ENCODE results near the gene AUTS2. TPM values are rescaled to one million over a fixed set of nuclear protein-coding genes. Genes with fewer than 3 reads are reported as not detected.
A peak's percentile ranks its signal among the peaks of the same experiment; 100 is the strongest.

Gene AUTS2
- polyA plus RNA-seq, 1 donor from 2014 or later = 97.3 TPM

- H3K9ac ChIP-seq (ENCODE audit: low read length) = no peak overlapping the region
- TF ChIP-seq SMC3 (conservative IDR thresholded peaks at IDR 0.05; ENCODE audit: poor library complexity) (no peak), CTCF (IDR thresholded peaks at IDR 0.05; ENCODE audit: poor library complexity, severe bottlenecking) (no peak), RAD21 (conservative IDR thresholded peaks at IDR 0.05) (no peak), REST (IDR thresholded peaks at IDR 0.05; ENCODE audit: borderline replicate concordance) (no peak), POLR2AphosphoS5 (IDR thresholded peaks at IDR 0.05) (no peak), EP300 (conservative IDR thresholded peaks at IDR 0.05; ENCODE audit: poor library complexity, severe bottlenecking) (no peak), EZH2 (IDR thresholded peaks at IDR 0.05; ENCODE audit: borderline replicate concordance, insufficient read depth, low read length, poor library complexity, severe bottlenecking) (no peak), TAF1 (IDR thresholded peaks at IDR 0.05; ENCODE audit: low read depth) (no peak), MXI1 (conservative IDR thresholded peaks at IDR 0.05; ENCODE audit: poor library complexity, severe bottlenecking) (no peak)
- no peaks in the 10 kb centered on the region for H3K27me3 ChIP-seq (ENCODE audit: insufficient read depth, low read depth, low read length)
- no peaks in the 10 kb centered on the region for H3K79me2 ChIP-seq (replicated peaks; ENCODE audit: insufficient read depth, low read length)
- no peaks in the 10 kb centered on the region for H3K9me3 ChIP-seq (ENCODE audit: low read length)
- H3K36me3 ChIP-seq (ENCODE audit: insufficient read depth, low read length) = no peaks in the 10 kb centered on the region
- no peak overlapping the region for H2AFZ ChIP-seq (ENCODE audit: low read depth, low read length)
- peak overlapping the region; percentile 56 for H3K27ac ChIP-seq (ENCODE audit: low read length)
- no peaks in the 10 kb centered on the region for H4K20me1 ChIP-seq (ENCODE audit: insufficient read depth)
- peak overlapping the region; percentile 9 for H3K4me3 ChIP-seq (ENCODE audit: low read length)
- H3K9me2 ChIP-seq (ENCODE audit: insufficient read depth, low read length) = no peaks in the 10 kb centered on the region
- peaks cover 8% of the 10 kb centered on the region for H3F3A ChIP-seq (ENCODE audit: insufficient read depth, low read length, poor library complexity, severe bottlenecking)
- no peak overlapping the region for H3K4me2 ChIP-seq (ENCODE audit: low read length)
Observed at GRCh38 chr7:70568674-70569334, 970.5 kb downstream of the AUTS2 start.

- TF ChIP-seq MXI1 (conservative IDR thresholded peaks at IDR 0.05; ENCODE audit: poor library complexity, severe bottlenecking) = peak; percentile 31
- TF ChIP-seq CTCF (IDR thresholded peaks at IDR 0.05; ENCODE audit: poor library complexity, severe bottlenecking) = no peak
- TF ChIP-seq EP300 (conservative IDR thresholded peaks at IDR 0.05; ENCODE audit: poor library complexity, severe bottlenecking) = peak; percentile 71
- no peak for TF ChIP-seq TAF1 (IDR thresholded peaks at IDR 0.05; ENCODE audit: low read depth)
- TF ChIP-seq SMC3 (conservative IDR thresholded peaks at IDR 0.05; ENCODE audit: poor library complexity) = no peak
- TF ChIP-seq EZH2 (IDR thresholded peaks at IDR 0.05; ENCODE audit: borderline replicate concordance, insufficient read depth, low read length, poor library complexity, severe bottlenecking) = no peak
- peak; percentile 69 for TF ChIP-seq POLR2AphosphoS5 (IDR thresholded peaks at IDR 0.05)
- no peak for TF ChIP-seq REST (IDR thresholded peaks at IDR 0.05; ENCODE audit: borderline replicate concordance)
- H3K79me2 ChIP-seq (replicated peaks; ENCODE audit: insufficient read depth, low read length) = no peaks in the 10 kb centered on the region
- no peaks in the 10 kb centered on the region for H3K36me3 ChIP-seq (ENCODE audit: insufficient read depth, low read length)
- no peaks in the 10 kb centered on the region for H3K9me3 ChIP-seq (ENCODE audit: low read length)
- no peaks in the 10 kb centered on the region for H3K9me2 ChIP-seq (ENCODE audit: insufficient read depth, low read length)
- H2AFZ ChIP-seq (ENCODE audit: low read depth, low read length) = no peak overlapping the region
- H3K4me2 ChIP-seq (ENCODE audit: low read length) = peak overlapping the region; percentile 10
- no peaks in the 10 kb centered on the region for H4K20me1 ChIP-seq (ENCODE audit: insufficient read depth)
- peak overlapping the region; percentile 9 for H3K4me3 ChIP-seq (ENCODE audit: low read length)
- no peaks in the 10 kb centered on the region for H3K27me3 ChIP-seq (ENCODE audit: insufficient read depth, low read depth, low read length)
- H3F3A ChIP-seq (ENCODE audit: insufficient read depth, low read length, poor library complexity, severe bottlenecking) = peaks cover 13% of the 10 kb centered on the region
- H3K27ac ChIP-seq (ENCODE audit: low read length) = peak overlapping the region; percentile 56
- H3K9ac ChIP-seq (ENCODE audit: low read length) = no peak overlapping the region
Observed at GRCh38 chr7:70569335-70569819, 971.1 kb downstream of the AUTS2 start.
